A673 (cell line): ENCODE results near the gene CCL17.

Experiments
- CTCF ChIP-seq: fragments of 300-800, 200-600 bp; sonication (generic); conservative IDR thresholded peaks from 2 replicates; pipeline ENCODE4 v1.5.1; 2017; ENCODE audit warnings: low read depth, mild to moderate bottlenecking, antibody characterized with exemption, low read length, moderate library complexity, mixed read lengths
- EZH2 ChIP-seq: fragments of 200-600 bp; sonication (generic); IDR thresholded peaks from 2 replicates; pipeline ENCODE4 v1.6.1; 2017; ENCODE audit warnings: borderline replicate concordance, low read depth, mild to moderate bottlenecking, mixed read lengths, antibody characterized with exemption, low read length; ENCODE audit not compliant: poor library complexity, severe bottlenecking

- TF ChIP-seq CTCF (no peak), EZH2 (no peak)
Observed at GRCh38 chr16:57386381-57386951, 18.1 kb upstream of the CCL17 start.
